Aorta (tissue), 5 donors: ENCODE measurements around the gene ECEL1. TPM values are rescaled to one million over a fixed set of nuclear protein-coding genes. Genes with fewer than 3 reads are reported as not detected.
A peak's percentile ranks its signal among the peaks of the same experiment; 100 is the strongest.

ENCODE experiments used
- ATAC-seq: fragments of 200-7000 bp; cut with Tn5 transposase; one replicate; pipeline ENCODE4 v1.9.1; 2022; ENCODE audit warnings: moderate library complexity; ENCODE audit not compliant: low FRiP score
- DNase-seq, 2 donors: peaks; one replicate each; pipeline ENCODE4 v3.0.0-alpha.2; 2020
- H3K27ac ChIP-seq, 2 donors: one replicate each; pipeline ENCODE4 v1.5.1; 2013; ENCODE audit warnings: low read length in 2 of 2, mild to moderate bottlenecking in 2 of 2, moderate library complexity in 2 of 2, control low read depth in 1 of 2, inconsistent platforms in 1 of 2, low read depth in 1 of 2
- H3K27me3 ChIP-seq, 2 donors: one replicate each; pipeline ENCODE4 v1.6.1; 2013; ENCODE audit warnings: control low read depth in 1 of 2, low read length in 1 of 2, mild to moderate bottlenecking in 1 of 2, moderate library complexity in 1 of 2; ENCODE audit not compliant: insufficient read depth in 2 of 2, control insufficient read depth in 1 of 2
- H3K36me3 ChIP-seq, 2 donors: one replicate each; pipeline ENCODE4 v1.6.1; 2013; ENCODE audit warnings: control low read depth in 1 of 2, low read length in 1 of 2, mild to moderate bottlenecking in 1 of 2; ENCODE audit not compliant: insufficient read depth in 2 of 2, control insufficient read depth in 1 of 2
- H3K4me1 ChIP-seq, 2 donors: one replicate each; pipeline ENCODE4 v1.6.1; 2013; ENCODE audit warnings: low read length in 2 of 2, control low read depth in 1 of 2, mild to moderate bottlenecking in 1 of 2, moderate library complexity in 1 of 2; ENCODE audit not compliant: insufficient read depth in 2 of 2, control insufficient read depth in 1 of 2
- H3K4me3 ChIP-seq, 2 donors: one replicate each; pipeline ENCODE4 v1.5.1; 2013; ENCODE audit warnings: low read length in 2 of 2, control low read depth in 1 of 2, mild to moderate bottlenecking in 1 of 2
- H3K9me3 ChIP-seq: one replicate; pipeline ENCODE4 v1.6.1; 2013; ENCODE audit warnings: mild to moderate bottlenecking, low read length; ENCODE audit not compliant: control insufficient read depth
- WGBS, 2 donors: extraction: QIAGEN DNeasy Blood & Tissue Kit; methylation state at CpG; one replicate each; pipeline ENCODE4 v1.1.7; 2013; 5-methylcytosine and 5-hydroxymethylcytosine counted together
- intact Hi-C, 2 donors: fragments of 100-400 bp; cut with DNase I; formaldehyde crosslinking; loops; one replicate each; pipeline versions ENCODE4 v1.14.2 to v1.15.0; 2022
- polyA plus RNA-seq, 2 donors: library from polyadenylated mRNA; stranded (reverse); fragments of 200-250 nt; gene quantifications; one replicate each; pipeline ENCODE4 v1.2.3, GENCODE V29; 2013
- total RNA-seq, 2 donors: library from RNA; stranded (reverse); fragmentation: NEBNext Ultra II Directional; extraction: Animal tissue kit (Norgen Biotek cat#: 25700); gene quantifications; one replicate each; pipeline ENCODE4 v1.2.1, GENCODE V29; 2021
- donor health status: healthy with polysubstance abuse.
- donor health status: Bipolar disorder and iron deficiency.
- donor health status: DM: no; HTN: no; CAD: no.
- donor health status: DM: no; HTN: no; CAD: no.
- donor health status: DM: yes; HTN: yes; CAD: no.

Gene ECEL1
- total and polyA plus RNA-seq, 4 donors: 2.1 to 7.2 TPM; not detected in 2

DNA sequence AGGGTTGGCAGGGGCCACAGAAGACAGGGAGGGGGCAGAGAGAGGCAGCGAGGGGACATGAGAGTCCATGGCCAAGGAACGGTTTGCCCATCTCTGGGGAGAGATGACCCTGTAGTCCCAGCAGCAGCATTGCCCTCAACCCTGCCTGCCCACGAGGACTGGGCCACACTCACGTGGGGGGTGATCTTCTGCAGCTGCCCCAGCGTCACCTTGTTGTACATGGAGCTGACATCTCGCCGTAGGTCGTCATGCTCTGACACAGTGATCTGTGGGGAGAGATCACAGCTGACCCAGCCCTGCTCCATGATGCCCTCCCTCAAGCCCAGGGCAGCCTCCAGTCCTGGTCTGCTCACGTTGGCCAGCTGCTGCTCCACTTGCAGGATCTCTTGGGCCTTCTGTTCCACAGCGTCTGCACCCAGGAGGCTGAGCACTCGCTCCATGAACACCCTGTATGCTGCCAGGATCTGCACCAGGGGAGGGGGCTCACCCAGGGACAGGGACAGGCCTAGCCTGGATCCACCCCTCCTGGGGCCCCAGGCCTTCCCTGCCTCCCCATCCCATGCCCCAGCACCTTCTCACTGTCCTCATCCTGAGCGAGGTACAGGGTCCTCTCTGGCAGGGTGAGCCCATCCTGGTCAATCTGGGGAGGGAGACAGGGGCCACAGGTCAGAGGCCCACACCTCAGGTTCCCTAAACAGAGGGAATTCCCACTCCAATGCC lies 2.8 kb downstream of the ECEL1 start:
- intact Hi-C loops: no loop called here
- no peaks in the 10 kb centered on the region for H3K27me3 ChIP-seq
- no peak overlapping the region for H3K4me3 ChIP-seq
- peak in 1 of 2 donors; percentile 62 for DNase-seq
- no peaks in the 10 kb centered on the region for H3K4me1 ChIP-seq
- no peaks in the 10 kb centered on the region for H3K36me3 ChIP-seq
- 77 to 80% methylated on average over 11 to 12 of the region's 12 CpGs for WGBS, 2 donors
- H3K9me3 ChIP-seq: no peaks in the 10 kb centered on the region
- no peak overlapping the region for H3K27ac ChIP-seq
- ATAC-seq: no peak

DNA sequence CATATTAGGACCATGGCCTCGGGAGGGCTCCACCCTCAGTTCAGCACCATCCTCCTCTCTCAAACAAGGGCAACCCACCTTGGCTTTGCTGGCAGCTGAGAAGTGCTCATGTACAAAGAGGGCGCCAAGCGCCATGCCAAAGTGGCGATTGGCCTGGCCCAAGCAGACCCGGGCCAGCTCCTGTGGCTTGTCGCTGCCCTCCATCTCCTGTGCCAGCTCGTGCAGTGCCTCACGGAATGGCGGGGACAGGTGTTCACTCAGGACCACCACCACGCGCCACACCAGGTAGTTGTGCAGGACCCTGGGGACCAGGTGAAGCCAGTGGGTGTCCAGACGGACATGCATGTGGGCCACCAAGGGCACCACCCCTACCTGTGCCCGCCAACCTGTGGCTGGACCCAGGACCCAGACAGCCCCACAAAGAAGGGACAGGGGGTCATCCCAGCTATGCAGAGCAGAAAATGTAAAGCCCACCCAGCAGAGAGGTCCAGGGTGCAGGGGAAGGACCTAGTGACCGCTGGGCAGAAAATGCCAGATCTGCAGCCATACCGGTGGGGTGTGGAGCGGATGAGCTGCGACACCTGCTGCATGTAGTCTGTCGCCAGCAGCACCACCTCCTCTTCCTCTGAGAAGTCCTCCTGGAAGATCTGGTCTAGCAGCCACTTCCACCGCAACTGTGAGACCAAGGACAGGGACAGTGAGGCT lies 3.6 kb downstream of the ECEL1 start:
- intact Hi-C loops: no loop called here
- ATAC-seq (no peak), DNase-seq (peak in 1 of 2 donors; percentile 56)
- WGBS, 2 donors: 91 to 92% methylated on average over 19 of the region's 19 CpGs
- Histone ChIP-seq H3K27me3 (no peaks in the 10 kb centered on the region), H3K36me3 (no peaks in the 10 kb centered on the region), H3K27ac (no peak overlapping the region), H3K4me1 (no peaks in the 10 kb centered on the region), H3K4me3 (no peak overlapping the region), H3K9me3 (no peaks in the 10 kb centered on the region)

DNA sequence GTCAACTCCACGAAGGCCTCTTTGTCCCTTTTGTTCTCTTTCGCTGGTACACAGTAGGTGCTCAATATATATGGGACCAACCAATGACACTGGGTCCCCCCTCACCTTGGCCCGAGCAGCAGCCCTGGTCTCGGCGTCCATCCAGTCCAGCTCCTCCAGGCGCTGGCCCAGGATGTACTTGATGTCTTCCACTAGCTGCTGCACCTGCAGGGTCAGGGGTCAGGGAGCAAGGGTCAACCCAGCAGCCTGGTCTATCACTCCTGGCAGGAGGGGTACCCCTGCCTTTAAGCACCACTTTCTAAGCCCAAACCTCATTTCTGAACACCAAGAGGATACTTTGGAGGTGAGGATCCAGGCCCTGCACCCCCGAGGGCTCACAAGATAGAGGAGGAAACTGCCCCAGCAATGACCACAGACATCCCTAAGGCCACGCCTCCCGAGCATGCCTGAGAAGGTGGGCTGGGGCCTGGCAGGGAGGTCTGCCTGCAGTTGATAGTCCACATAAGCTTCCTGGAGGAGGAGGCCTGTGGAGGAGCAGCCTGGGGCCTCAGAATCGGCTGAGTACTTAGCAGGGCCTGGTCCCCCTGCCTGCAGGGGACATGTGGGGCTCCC lies 4.2 kb downstream of the ECEL1 start:
- 93% methylated on average over 10 of the region's 10 CpGs for WGBS, 2 donors
- intact Hi-C loops: no loop called here
- H3K36me3 ChIP-seq: no peaks in the 10 kb centered on the region
- H3K27ac ChIP-seq: no peak overlapping the region
- DNase-seq: peak; percentile 36 to 37
- H3K4me1 ChIP-seq: no peaks in the 10 kb centered on the region
- H3K27me3 ChIP-seq: no peaks in the 10 kb centered on the region
- ATAC-seq: no peak
- H3K9me3 ChIP-seq: no peaks in the 10 kb centered on the region
- H3K4me3 ChIP-seq: no peak overlapping the region

DNA sequence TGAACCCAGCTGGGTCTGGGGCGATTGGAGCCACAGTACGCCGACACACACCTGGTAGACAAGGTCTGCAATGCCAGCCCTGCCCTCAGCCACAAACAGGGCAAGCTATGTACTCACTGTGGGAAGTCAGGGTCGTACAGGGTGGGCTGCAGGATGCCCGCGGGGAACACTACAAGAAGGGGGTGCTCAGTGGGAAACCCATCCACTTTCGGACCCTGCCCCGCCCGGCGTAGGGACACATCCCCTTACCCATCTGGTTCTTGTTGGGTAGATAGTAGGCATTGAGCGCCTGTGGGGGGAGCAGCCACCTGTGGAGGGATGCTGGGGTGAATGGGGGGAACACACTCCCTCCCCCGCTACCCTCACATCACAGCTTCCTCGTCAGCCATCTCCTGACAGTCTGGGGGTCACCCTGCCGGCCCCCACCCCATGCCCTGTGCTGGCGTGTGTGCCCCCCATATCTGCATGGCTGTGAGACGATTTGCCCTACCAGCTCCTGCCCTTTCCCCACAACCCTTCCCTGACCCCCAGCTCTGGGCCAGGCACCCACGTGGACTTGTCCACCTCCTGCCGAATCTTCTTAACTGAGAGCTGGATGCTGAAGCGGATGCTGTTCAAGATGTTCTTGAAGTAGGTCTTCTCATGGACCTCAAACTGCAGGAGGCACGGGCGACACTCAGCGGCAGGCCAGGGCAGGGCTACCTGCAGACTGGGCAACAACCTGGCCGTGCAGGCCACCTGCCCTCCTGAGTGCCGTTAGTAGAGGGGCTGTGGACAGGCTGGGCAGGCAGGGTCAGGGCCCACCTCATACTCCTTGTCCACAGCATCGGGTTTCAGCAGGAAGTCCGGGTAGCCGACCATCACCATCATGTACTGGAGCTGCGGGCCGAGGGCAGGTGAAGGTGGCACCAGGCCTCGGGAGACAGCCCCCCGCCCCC lies 5.1 kb downstream of the ECEL1 start:
- H3K36me3 ChIP-seq: no peaks in the 10 kb centered on the region
- H3K4me1 ChIP-seq: no peaks in the 10 kb centered on the region
- 93% methylated on average over 30 to 31 of the region's 31 CpGs for WGBS, 2 donors
- H3K27ac ChIP-seq: no peak overlapping the region
- no peaks in the 10 kb centered on the region for H3K9me3 ChIP-seq
- no peak overlapping the region for H3K4me3 ChIP-seq
- no peaks in the 10 kb centered on the region for H3K27me3 ChIP-seq
- no peak for ATAC-seq
- peak in 1 of 2 donors; percentile 52 for DNase-seq
- intact Hi-C loops: no loop called here

DNA sequence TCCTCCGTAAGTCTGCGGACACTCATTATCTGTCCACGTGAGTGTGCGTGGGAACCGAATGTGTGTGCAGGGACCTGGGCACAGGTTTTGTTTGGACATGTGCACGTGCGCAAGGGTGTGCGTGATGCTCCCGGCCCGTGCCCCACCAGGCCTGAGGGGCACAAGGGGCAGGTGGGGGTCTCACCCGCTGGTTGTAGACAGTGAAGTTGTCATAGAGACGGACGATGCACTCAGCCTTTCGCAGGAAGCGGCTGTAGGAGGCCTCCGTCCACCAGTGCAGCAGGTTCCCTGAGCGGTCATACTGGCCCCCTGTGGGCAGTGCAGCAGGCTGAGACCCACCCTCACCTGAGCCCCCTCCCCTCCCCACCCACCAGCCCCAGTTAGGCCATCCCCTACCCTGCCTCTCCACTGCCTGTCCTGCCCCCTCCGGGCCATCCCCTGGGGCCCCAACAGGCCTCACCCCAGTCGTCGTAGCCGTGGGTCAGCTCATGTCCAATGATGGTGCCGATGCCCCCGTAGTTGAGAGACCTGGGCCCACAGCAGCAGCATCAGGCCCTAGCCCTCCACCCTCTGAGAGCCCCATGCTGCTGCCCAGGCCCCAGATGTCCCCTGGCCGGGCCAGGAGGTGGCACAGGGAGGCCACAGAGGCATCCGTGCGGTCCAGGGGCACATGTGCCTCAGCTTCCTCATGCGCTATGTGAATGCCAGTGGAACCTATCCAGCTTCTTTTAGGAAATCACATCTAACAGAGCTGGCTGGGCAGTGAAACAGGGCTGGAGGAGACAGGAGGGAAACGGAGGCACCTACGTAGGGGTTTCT lies 6.1 kb downstream of the ECEL1 start:
- intact Hi-C loops: no loop called here
- Histone ChIP-seq H3K36me3 (no peaks in the 10 kb centered on the region), H3K9me3 (no peaks in the 10 kb centered on the region), H3K4me3 (no peak overlapping the region), H3K27me3 (no peaks in the 10 kb centered on the region), H3K4me1 (no peaks in the 10 kb centered on the region), H3K27ac (no peak overlapping the region)
- DNase-seq: peak in 1 of 2 donors; percentile 63
- no peak for ATAC-seq
- WGBS, 2 donors: 92% methylated on average over 28 to 29 of the region's 29 CpGs

DNA sequence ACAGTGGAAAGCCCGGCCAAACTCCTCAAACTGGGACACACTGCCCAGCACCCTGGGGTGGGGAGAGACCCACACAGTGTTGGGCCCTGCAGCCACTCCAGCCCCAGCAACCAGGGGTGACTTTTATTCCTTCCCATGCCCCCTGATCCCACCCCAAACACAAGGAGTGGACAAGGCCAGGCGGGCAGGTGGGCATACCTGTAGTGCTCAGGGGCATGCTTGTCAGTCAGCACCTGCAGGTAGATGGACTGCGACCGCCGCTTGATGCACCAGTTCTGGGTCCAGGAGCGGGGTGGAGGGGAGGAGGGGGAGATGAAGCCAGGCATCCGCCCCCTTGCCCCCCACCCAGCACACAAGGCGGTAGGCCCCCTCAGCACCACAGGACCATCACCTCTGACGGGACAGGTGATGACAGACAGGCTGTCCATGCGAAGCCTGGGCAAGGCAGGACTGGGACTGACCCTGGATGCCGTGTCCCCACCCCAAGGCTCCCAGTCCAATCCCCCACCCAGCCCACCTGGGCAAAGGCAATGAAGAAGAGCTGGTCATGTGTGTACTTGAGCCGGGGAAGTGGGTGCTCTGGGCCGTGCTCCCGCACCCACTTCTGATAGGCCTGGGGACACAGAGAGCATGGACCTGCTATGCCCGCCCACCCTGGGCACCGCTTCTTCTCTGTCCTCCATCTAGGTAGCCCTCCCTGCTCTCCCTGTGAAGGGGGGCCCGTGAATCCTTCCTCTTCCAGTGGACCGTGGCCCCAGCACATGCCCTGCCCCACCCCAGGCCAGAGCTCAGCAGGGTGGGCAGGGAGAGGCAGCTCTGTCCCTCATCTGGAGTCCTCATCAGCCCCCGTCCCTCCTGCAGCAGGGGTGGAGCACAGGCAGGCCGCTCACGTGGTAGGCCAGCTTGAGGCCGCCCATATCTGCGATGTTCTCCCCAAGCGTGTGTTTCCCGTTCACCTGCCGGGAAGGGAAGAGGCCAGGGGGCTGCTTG lies 7.1 kb downstream of the ECEL1 start:
- H3K36me3 ChIP-seq: no peaks in the 10 kb centered on the region
- no peaks in the 10 kb centered on the region for H3K27me3 ChIP-seq
- DNase-seq (peak in 1 of 2 donors; percentile 70), ATAC-seq (no peak)
- intact Hi-C loops: no loop called here
- no peak overlapping the region for H3K27ac ChIP-seq
- no peaks in the 10 kb centered on the region for H3K9me3 ChIP-seq
- WGBS, 2 donors: 84 to 89% methylated on average over 25 to 26 of the region's 26 CpGs
- H3K4me1 ChIP-seq: no peaks in the 10 kb centered on the region
- no peak overlapping the region for H3K4me3 ChIP-seq
